ENCODE data around the gene C14orf132.

Gene C14orf132

DNA sequence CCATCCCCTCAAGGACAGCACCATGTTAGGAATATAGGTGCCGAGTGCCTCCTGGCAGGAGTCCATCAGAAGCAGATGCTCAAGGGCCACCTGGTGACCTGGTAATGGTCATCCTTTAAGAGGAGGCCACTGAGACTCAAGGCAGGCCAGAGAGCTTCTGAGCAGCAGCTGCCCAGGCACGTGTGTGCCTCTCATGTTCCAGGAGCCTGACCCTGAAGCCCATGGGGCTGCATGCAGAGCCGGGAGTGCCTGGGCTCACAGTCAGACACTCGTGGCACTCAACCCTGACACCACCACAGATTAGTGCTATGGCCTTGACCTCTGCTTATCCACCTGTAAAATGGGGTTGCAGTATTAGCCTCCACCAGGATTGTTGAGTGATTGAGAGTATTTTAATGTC lies 45.6 kb downstream of the C14orf132 start:
- H3K27ac Mint-ChIP-seq: no peak overlapping the region
- peaks cover 15% of the 10 kb centered on the region for H3K4me1 Mint-ChIP-seq
- no peaks in the 10 kb centered on the region for H3K9me3 Mint-ChIP-seq
- peaks cover 4% of the 10 kb centered on the region for H3K27me3 Mint-ChIP-seq (ENCODE audit: low read depth)
- TF ChIP-seq, protein P1, sequence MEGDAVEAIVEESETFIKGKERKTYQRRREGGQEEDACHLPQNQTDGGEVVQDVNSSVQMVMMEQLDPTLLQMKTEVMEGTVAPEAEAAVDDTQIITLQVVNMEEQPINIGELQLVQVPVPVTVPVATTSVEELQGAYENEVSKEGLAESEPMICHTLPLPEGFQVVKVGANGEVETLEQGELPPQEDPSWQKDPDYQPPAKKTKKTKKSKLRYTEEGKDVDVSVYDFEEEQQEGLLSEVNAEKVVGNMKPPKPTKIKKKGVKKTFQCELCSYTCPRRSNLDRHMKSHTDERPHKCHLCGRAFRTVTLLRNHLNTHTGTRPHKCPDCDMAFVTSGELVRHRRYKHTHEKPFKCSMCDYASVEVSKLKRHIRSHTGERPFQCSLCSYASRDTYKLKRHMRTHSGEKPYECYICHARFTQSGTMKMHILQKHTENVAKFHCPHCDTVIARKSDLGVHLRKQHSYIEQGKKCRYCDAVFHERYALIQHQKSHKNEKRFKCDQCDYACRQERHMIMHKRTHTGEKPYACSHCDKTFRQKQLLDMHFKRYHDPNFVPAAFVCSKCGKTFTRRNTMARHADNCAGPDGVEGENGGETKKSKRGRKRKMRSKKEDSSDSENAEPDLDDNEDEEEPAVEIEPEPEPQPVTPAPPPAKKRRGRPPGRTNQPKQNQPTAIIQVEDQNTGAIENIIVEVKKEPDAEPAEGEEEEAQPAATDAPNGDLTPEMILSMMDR (IDR thresholded peaks at IDR 0.05; ENCODE audit: unreplicated experiment in 3 of 3): no peak
- no peak overlapping the region for H3K4me3 Mint-ChIP-seq
- peaks cover 15% of the 10 kb centered on the region for H3K36me3 Mint-ChIP-seq (ENCODE audit: low read depth)

DNA sequence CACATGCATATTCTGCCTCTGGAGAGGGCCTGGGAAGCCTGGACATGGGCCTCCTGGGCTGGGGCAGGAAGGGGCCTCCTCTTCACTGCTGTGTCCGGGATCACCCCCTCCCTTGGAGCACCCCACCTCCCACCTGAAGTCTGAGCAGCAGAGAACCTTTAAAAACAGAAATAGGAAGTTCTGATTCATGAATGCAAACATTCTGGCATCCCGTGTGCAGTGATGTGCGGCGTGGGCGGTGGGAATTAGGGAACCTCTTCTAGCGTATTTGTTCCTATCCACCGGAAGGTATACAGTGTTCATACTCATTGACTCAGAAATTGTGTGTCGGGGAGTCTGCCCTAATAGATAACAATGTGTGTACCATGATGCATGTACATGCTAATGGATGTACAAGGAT lies 46.2 kb downstream of the C14orf132 start:
- TF ChIP-seq, protein P1 (IDR thresholded peaks at IDR 0.05; ENCODE audit: unreplicated experiment in 3 of 3): no peak
- Mint-ChIP-seq H3K27ac (no peak overlapping the region), H3K27me3 (ENCODE audit: low read depth) (peaks cover 4% of the 10 kb centered on the region), H3K4me1 (peaks cover 17% of the 10 kb centered on the region), H3K4me3 (no peak overlapping the region), H3K9me3 (no peaks in the 10 kb centered on the region), H3K36me3 (ENCODE audit: low read depth) (peaks cover 15% of the 10 kb centered on the region)

DNA sequence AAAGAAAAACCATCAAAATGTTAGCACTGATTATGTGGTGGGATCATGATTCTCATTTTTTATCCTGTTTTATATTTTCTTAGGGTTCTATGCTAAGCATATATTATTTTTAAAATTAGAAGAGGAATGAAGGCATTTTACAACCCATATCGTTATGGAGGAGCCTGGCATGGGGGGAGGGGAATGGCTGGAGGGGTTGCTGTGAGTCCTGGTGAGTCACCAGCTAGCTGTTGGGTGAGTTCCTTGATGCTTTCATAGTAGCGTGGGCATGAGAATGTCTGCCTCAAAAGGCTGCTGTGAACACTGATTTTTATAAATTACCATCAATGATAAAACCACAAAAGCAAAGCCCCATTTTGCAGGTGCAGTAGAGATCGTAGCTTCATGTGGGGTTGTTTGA lies 46.9 kb downstream of the C14orf132 start:
- Mint-ChIP-seq H3K27me3 (ENCODE audit: low read depth) (peaks cover 6% of the 10 kb centered on the region), H3K27ac (no peak overlapping the region), H3K4me3 (no peak overlapping the region), H3K4me1 (peaks cover 24% of the 10 kb centered on the region), H3K36me3 (ENCODE audit: low read depth) (peaks cover 12% of the 10 kb centered on the region), H3K9me3 (no peaks in the 10 kb centered on the region)
- TF ChIP-seq, protein P1 (IDR thresholded peaks at IDR 0.05; ENCODE audit: unreplicated experiment in 3 of 3): no peak

DNA sequence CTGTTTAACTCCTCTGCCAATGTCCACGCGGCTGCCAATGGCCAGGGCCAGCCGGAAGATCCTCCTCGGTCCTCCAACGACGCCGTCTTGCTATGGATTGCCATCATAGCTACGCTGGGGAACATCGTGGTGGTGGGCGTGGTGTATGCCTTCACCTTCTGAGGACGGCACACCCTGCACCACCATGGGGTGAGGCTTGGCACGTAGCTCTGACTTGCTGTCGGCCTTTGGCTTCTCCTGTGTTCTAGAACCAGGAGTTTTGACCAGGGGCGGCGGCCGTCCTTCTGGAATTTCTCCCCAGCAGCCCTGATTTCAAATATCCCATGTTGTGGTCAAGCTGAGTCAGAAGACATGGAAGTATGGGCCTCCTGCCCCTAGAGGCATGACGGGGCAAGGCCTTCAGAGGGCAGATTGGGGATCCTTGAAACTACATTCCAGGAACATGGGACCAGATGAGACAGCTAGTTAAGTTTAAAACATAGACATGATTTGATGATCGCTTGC lies 47.5 kb downstream of the C14orf132 start:
- Mint-ChIP-seq H3K9me3 (no peaks in the 10 kb centered on the region), H3K27ac (no peak overlapping the region), H3K4me3 (no peak overlapping the region), H3K36me3 (ENCODE audit: low read depth) (peaks cover 11% of the 10 kb centered on the region), H3K4me1 (peaks cover 30% of the 10 kb centered on the region), H3K27me3 (ENCODE audit: low read depth) (peaks cover 8% of the 10 kb centered on the region)
- TF ChIP-seq, protein P1 (IDR thresholded peaks at IDR 0.05; ENCODE audit: unreplicated experiment in 3 of 3): no peak

DNA sequence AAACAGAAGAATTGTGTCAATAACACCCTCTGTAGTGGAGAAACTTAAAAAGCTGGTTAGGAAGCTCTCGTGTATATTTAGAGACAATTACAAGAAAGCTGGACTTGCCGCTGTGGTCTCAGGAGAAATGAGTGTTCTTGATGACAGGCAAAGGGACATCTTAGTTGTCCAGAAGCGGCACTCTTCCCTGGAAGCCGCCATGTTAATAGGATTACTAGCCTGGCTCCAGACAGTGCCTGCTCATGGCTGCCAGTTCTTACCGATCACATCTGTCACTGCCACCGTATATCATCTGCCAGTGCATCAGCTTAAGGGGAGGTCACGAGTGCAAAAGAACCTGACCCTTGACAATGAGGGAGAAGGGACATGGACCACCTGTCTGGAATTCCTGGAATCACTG lies 48.9 kb downstream of the C14orf132 start:
- Mint-ChIP-seq H3K27me3 (ENCODE audit: low read depth) (peaks cover 14% of the 10 kb centered on the region), H3K4me3 (no peak overlapping the region), H3K4me1 (peaks cover 44% of the 10 kb centered on the region), H3K27ac (no peak overlapping the region), H3K36me3 (ENCODE audit: low read depth) (peaks cover 11% of the 10 kb centered on the region), H3K9me3 (no peaks in the 10 kb centered on the region)
- TF ChIP-seq, protein P1 (IDR thresholded peaks at IDR 0.05; ENCODE audit: unreplicated experiment in 3 of 3): no peak

DNA sequence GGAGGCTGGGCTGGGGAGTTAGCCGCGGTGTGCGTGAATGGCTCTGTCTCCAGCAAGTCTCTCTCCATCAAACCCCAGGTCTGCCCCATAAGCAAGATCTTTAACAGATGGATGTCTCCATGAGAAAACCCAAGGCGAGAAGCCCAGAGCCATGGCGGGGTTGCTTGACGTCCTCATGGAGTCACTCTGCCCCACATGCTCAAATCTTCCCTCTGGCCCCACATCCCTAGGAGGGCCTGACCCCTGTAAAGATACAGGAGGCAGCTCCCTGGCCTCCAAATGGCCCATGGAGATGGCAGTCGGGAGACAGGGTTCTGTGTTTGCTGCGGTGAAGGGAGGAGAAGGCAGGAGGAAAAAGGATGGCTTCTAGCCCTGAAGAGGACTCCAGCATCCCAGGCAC lies 49.3 kb downstream of the C14orf132 start:
- Mint-ChIP-seq H3K4me1 (peaks cover 48% of the 10 kb centered on the region), H3K4me3 (no peak overlapping the region), H3K36me3 (ENCODE audit: low read depth) (peaks cover 11% of the 10 kb centered on the region), H3K9me3 (no peaks in the 10 kb centered on the region), H3K27ac (peak overlapping the region in 1 of 3 experiments; percentile 52), H3K27me3 (ENCODE audit: low read depth) (peaks cover 17% of the 10 kb centered on the region)
- TF ChIP-seq, protein P1 (IDR thresholded peaks at IDR 0.05; ENCODE audit: unreplicated experiment in 3 of 3): no peak

All from nephron (organoid).